K562 (cell line): ENCODE measurements around the gene PCDHGA7. TPM values are rescaled to one million over a fixed set of nuclear protein-coding genes. Genes with fewer than 3 reads are reported as not detected.

Source experiments
- ATAC-seq: fragments of 200-7000 bp; cut with Tn5 transposase; 3 replicates; pipeline ENCODE4 v1.9.1; 2020; ENCODE audit warnings: moderate library complexity
- BruUV-seq: library from RNA; stranded (reverse); fragments of 400-500 nt; replicated peaks from 2 replicates; lab custom pipeline; 2021; lab: Mats Ljungman, UMichigan
- CTCF ChIA-PET: fragments of 300-600 bp; formaldehyde crosslinking; extraction: SDS; loops from one replicate; lab custom pipeline; 2021; ENCODE audit warnings: low intra/inter-chr PET ratio; lab: Yijun Ruan, JAX
- POLR2A ChIA-PET: fragments of 300-600, 350-650 bp; sonication (Branson Sonifier 250); formaldehyde crosslinking; extraction: SDS; loops from one replicate; lab custom pipeline; 2021; ENCODE audit warnings: antibody characterized with exemption, inconsistent platforms; lab: Yijun Ruan, JAX
- DNase-seq, 4 experiments: peaks; one replicate each; pipeline versions ENCODE4 v3.0.0 to v3.0.0-alpha.2; 2011 to 2018; ENCODE audit warnings: low spot score in 3 of 4, mixed read lengths in 3 of 4; ENCODE audit errors: extremely low read depth in 1 of 4
- FAIRE-seq: peaks from 2 replicates; lab custom pipeline; 2011; peaks lifted over from hg19 to GRCh38; lab: Jason Lieb, UNC
- H2AFZ ChIP-seq: 2 replicates; pipeline ENCODE4 v1.6.0; 2011; ENCODE audit warnings: low read depth, low read length, control low read depth, inconsistent platforms
- H3K27ac ChIP-seq: fragments of 200-600 bp; 3 replicates; pipeline ENCODE4 v1.8.0; 2011; ENCODE audit warnings: low read depth, mild to moderate bottlenecking, control low read depth, inconsistent platforms, low read length, moderate library complexity, mixed read lengths; ENCODE audit errors: extremely low read depth
- H3K27me3 ChIP-seq, 2 experiments: fragments of 300-600 bp in 1 of 2; 2 replicates in 1 of 2; 3 replicates in 1 of 2; pipeline versions ENCODE4 v1.6.0 to v1.8.0; 2011; ENCODE audit warnings: inconsistent platforms in 2 of 2, low read length in 2 of 2, mild to moderate bottlenecking in 1 of 2, mixed read lengths in 1 of 2, moderate library complexity in 1 of 2; ENCODE audit not compliant: control insufficient read depth in 2 of 2, insufficient read depth in 2 of 2
- H3K36me3 ChIP-seq: fragments of 300-600 bp; 3 replicates; pipeline ENCODE4 v1.8.0; 2011; ENCODE audit warnings: mild to moderate bottlenecking, low read length, inconsistent platforms; ENCODE audit not compliant: control insufficient read depth, insufficient read depth
- H3K4me1 ChIP-seq, 2 experiments: fragments of 200-600 bp in 1 of 2; replicated peaks in 1 of 2; 2 replicates in 1 of 2; 3 replicates in 1 of 2; pipeline versions ENCODE4 v1.5.1 to v1.8.0; 2011; ENCODE audit warnings: inconsistent platforms in 2 of 2, low read length in 2 of 2, mild to moderate bottlenecking in 1 of 2, mixed read lengths in 1 of 2, moderate library complexity in 1 of 2; ENCODE audit not compliant: control insufficient read depth in 2 of 2, insufficient read depth in 2 of 2
- H3K4me2 ChIP-seq: 2 replicates; pipeline ENCODE4 v1.6.1; 2011; ENCODE audit warnings: low read length, control low read depth, inconsistent platforms, mixed read lengths; ENCODE audit not compliant: insufficient read depth
- H3K4me3 ChIP-seq: fragments of 200-600 bp; sonication (generic), shearing (Covaris generic); 2 replicates; pipeline ENCODE4 v1.5.1; 2016; ENCODE audit warnings: control low read depth, inconsistent platforms
- H3K79me2 ChIP-seq: fragments of 200-600 bp; 3 replicates; pipeline ENCODE4 v1.8.0; 2011; ENCODE audit warnings: low read length, inconsistent platforms; ENCODE audit not compliant: control insufficient read depth, insufficient read depth
- H3K9ac ChIP-seq, 2 experiments: 2 replicates each; pipeline versions ENCODE4 v1.6.0 to v1.6.1; 2011; ENCODE audit warnings: low read depth in 2 of 2, low read length in 2 of 2, control low read depth in 1 of 2, inconsistent platforms in 1 of 2, mild to moderate bottlenecking in 1 of 2, mixed read lengths in 1 of 2; ENCODE audit not compliant: insufficient read depth in 1 of 2
- H3K9me1 ChIP-seq: one replicate; pipeline ENCODE4 v1.6.0; 2011; ENCODE audit warnings: inconsistent platforms, mild to moderate bottlenecking, low read length, moderate library complexity; ENCODE audit not compliant: control insufficient read depth, insufficient read depth
- H3K9me3 ChIP-seq: replicated peaks from 2 replicates; pipeline ENCODE4 v1.5.1; 2011; ENCODE audit warnings: low read depth, low read length, inconsistent platforms; ENCODE audit not compliant: control insufficient read depth, insufficient read depth
- H4K20me1 ChIP-seq: replicated peaks from 2 replicates; pipeline ENCODE4 v1.6.1; 2011; ENCODE audit warnings: low read length, inconsistent platforms, mixed read lengths; ENCODE audit not compliant: control insufficient read depth, insufficient read depth
- CEBPB ChIP-seq: fragments of 450-650 bp; IDR thresholded peaks from 2 replicates; pipeline ENCODE4 v1.6.1; 2016; ENCODE audit warnings: missing genetic modification characterization, missing compliant biosample characterization
- CEBPG ChIP-seq, 3 experiments: fragments of 200-800 bp in 1 of 3; sonication (Bioruptor generic) in 1 of 3; sonication (generic) in 1 of 3; formaldehyde crosslinking in 1 of 3; IDR thresholded peaks in 2 of 3; conservative IDR thresholded peaks in 1 of 3; 2 replicates each; pipeline versions ENCODE4 v1.6.1 to v1.8.0; 2016 to 2022; ENCODE audit warnings: missing compliant biosample characterization in 2 of 3, missing genetic modification characterization in 2 of 3, mild to moderate bottlenecking in 1 of 3, missing genetic modification reagents in 1 of 3
- NCOA1 ChIP-seq: fragments of 450-650 bp; IDR thresholded peaks from 2 replicates; pipeline ENCODE4 v1.6.1; 2016; ENCODE audit warnings: low read depth
- SIX5 ChIP-seq, 2 experiments: IDR thresholded peaks; 2 replicates each; pipeline ENCODE4 v1.6.1; 2011; ENCODE audit warnings: low read length in 2 of 2, borderline replicate concordance in 1 of 2, low read depth in 1 of 2, mild to moderate bottlenecking in 1 of 2, moderate library complexity in 1 of 2; ENCODE audit not compliant: insufficient read depth in 1 of 2
- WGBS: fragments of 100-300 bp; shearing (Covaris generic); methylation state at CpG from one replicate; pipeline ENCODE4 v1.1.6; 2016; ENCODE audit warnings: low coverage, mixed read lengths; ENCODE audit not compliant: insufficient coverage; ENCODE audit errors: missing lambda C conversion rate; 5-methylcytosine and 5-hydroxymethylcytosine counted together
- in situ Hi-C: fragments of 300-500 bp; cut with MboI; formaldehyde crosslinking; loops from 4 replicates; pipeline ENCODE4 v1.15.0; 2018; ENCODE audit warnings: inconsistent platforms, mixed read lengths
- intact Hi-C: fragments of 100-400 bp; cut with micrococcal nuclease; formaldehyde crosslinking; loops from 2 replicates; pipeline ENCODE4 v1.14.2; 2022
- polyA plus RNA-seq, 8 experiments: library from polyadenylated mRNA; depleted of rRNA in 4 of 8; stranded (reverse) in 5 of 8; unstranded in 3 of 8; fragments of >200 nt; fragmentation: Nextera tagmentation in 2 of 8; fragmentation: Illumina TruSeq in 1 of 8; extraction: Ambion mirVana in 2 of 8; extraction: Trizol in 1 of 8; gene quantifications; 2 replicates each; pipeline versions ENCODE4 v1.2.1 to v1.2.3, GENCODE V29; 2011 to 2014; ENCODE audit warnings: inconsistent platforms in 1 of 8, missing spikeins in 1 of 8
- total RNA-seq, 7 experiments: library from RNA; depleted of rRNA in 6 of 7; stranded (reverse); fragments of >200 nt in 6 of 7; fragmentation: Illumina TruSeq in 2 of 7; extraction: Trizol in 2 of 7; gene quantifications; 2 replicates each; pipeline versions ENCODE4 v1.2.1 to v1.2.3, GENCODE V29; 2011 to 2021; ENCODE audit warnings: low replicate concordance in 1 of 7
- TF ChIP-seq, protein P1 (sequence below), 2 experiments: fragments of 250-450 bp in 1 of 2; fragments of 450-650 bp in 1 of 2; sonication (Bioruptor Pico) in 1 of 2; IDR thresholded peaks; 2 replicates each; pipeline versions ENCODE4 v1.6.1 to v1.8.0; 2016 to 2021; ENCODE audit warnings: mild to moderate bottlenecking in 2 of 2, moderate library complexity in 2 of 2, missing compliant biosample characterization in 1 of 2, missing genetic modification characterization in 1 of 2
- TF ChIP-seq, protein P2 (sequence below): sonication (generic); formaldehyde crosslinking; IDR thresholded peaks from 2 replicates; pipeline ENCODE4 v1.8.0; 2023; ENCODE audit warnings: missing genetic modification reagents, mild to moderate bottlenecking, borderline replicate concordance

Gene PCDHGA7
- total and polyA plus RNA-seq, 9 of the 15 experiments (the other 6 are each of a cell fraction or from before 2014, with no cell fraction given): 0.03 to 0.11 (median 0.06) TPM; not detected in 5

DNA sequence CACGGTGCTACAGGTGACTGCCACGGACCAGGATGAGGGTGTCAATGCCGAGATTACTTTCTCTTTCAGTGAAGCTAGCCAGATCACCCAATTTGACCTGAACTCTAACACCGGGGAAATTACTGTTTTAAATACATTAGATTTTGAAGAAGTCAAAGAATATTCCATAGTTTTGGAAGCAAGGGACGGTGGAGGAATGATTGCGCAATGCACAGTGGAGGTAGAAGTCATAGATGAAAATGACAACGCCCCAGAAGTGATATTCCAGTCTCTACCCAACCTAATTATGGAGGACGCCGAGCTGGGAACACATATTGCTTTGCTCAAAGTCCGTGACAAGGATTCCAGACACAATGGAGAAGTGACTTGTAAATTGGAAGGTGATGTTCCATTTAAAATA lies 6.1 kb downstream of the PCDHGA7 start:
- Histone ChIP-seq H3K27ac (no peak overlapping the region), H2AFZ (no peak overlapping the region), H3K4me2 (no peak overlapping the region), H3K9me1 (no peaks in the 10 kb centered on the region), H3K27me3 (peaks cover 3 to 33% of the 10 kb centered on the region in 2 experiments; a peak in 3 of 5 replicates), H3K4me3 (no peak overlapping the region), H3K79me2 (no peaks in the 10 kb centered on the region), H4K20me1 (no peaks in the 10 kb centered on the region), H3K9me3 (no peaks in the 10 kb centered on the region), H3K4me1 (peaks cover 0 to 10% of the 10 kb centered on the region in 2 experiments; a peak in 1 of 5 replicates), H3K36me3 (no peaks in the 10 kb centered on the region), H3K9ac (no peak overlapping the region)
- intact Hi-C loops: no loop called here
- WGBS: 2% methylated on average over 10 of the region's 10 CpGs
- DNase-seq (no peak), ATAC-seq (no peak), FAIRE-seq (no peak)
- TF ChIP-seq CEBPG (CRISPR knock-in tag; IDR thresholded peaks at IDR 0.05) (no peak), CEBPG (tag; conservative IDR thresholded peaks at IDR 0.05 in 1 of 2, IDR thresholded peaks at IDR 0.05 in 1 of 2) (peak; percentile 35 to 94; a peak in 3 of 4 replicates), CEBPB (tag) (peak; percentile 87), NCOA1 (no peak)
- ChIA-PET POLR2A (no interaction called here), CTCF (no interaction called here)
- no TSS peak for BruUV-seq
- in situ Hi-C loops: no loop called here

DNA sequence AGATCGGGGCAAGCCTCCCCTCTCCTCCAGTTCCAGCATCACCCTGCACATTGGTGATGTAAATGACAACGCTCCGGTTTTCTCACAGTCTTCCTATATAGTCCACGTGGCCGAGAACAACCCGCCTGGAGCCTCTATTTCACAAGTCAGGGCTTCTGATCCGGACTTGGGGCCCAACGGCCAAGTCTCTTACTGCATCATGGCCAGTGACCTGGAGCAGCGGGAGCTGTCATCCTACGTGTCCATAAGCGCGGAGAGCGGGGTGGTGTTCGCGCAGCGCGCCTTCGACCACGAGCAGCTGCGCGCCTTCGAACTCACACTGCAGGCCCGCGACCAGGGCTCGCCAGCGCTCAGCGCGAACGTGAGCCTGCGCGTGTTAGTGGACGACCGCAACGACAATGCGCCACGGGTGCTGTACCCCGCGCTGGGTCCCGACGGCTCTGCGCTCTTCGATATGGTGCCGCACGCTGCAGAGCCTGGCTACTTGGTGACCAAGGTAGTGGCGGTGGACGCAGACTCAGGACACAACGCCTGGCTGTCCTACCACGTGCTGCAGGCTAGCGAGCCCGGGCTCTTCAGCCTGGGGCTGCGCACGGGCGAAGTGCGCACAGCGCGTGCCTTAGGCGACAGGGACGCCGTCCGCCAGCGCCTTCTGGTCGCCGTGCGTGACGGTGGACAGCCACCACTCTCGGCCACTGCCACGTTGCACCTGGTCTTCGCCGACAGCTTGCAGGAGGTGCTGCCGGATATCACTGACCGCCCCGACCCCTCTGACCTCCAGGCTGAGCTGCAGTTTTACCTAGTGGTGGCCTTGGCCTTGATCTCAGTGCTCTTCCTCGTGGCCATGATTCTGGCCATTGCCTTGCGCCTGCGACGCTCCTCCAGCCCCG lies 6.9 kb downstream of the PCDHGA7 start:
- Histone ChIP-seq H4K20me1 (no peaks in the 10 kb centered on the region), H3K4me1 (peaks cover 0 to 13% of the 10 kb centered on the region in 2 experiments; a peak in 1 of 5 replicates), H3K4me3 (no peak overlapping the region), H3K36me3 (no peaks in the 10 kb centered on the region), H3K27me3 (peaks cover 3 to 32% of the 10 kb centered on the region in 2 experiments; a peak in 3 of 5 replicates), H3K9me3 (no peaks in the 10 kb centered on the region), H3K27ac (no peak overlapping the region), H3K9ac (no peak overlapping the region), H3K79me2 (no peaks in the 10 kb centered on the region), H3K9me1 (no peaks in the 10 kb centered on the region), H2AFZ (no peak overlapping the region), H3K4me2 (no peak overlapping the region)
- FAIRE-seq (no peak), ATAC-seq (no peak), DNase-seq (no peak)
- ChIA-PET CTCF (no interaction called here), POLR2A (no interaction called here)
- intact Hi-C loops (no loop called here), in situ Hi-C loops (no loop called here)
- WGBS: 31% methylated on average over 71 of the region's 77 CpGs
- no TSS peak for BruUV-seq
- TF ChIP-seq, protein P1, sequence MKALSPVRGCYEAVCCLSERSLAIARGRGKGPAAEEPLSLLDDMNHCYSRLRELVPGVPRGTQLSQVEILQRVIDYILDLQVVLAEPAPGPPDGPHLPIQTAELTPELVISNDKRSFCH (CRISPR knock-in tag; IDR thresholded peaks at IDR 0.05): no peak
- TF ChIP-seq, protein P1 (tag; IDR thresholded peaks at IDR 0.05): no peak
- TF ChIP-seq, protein P2, sequence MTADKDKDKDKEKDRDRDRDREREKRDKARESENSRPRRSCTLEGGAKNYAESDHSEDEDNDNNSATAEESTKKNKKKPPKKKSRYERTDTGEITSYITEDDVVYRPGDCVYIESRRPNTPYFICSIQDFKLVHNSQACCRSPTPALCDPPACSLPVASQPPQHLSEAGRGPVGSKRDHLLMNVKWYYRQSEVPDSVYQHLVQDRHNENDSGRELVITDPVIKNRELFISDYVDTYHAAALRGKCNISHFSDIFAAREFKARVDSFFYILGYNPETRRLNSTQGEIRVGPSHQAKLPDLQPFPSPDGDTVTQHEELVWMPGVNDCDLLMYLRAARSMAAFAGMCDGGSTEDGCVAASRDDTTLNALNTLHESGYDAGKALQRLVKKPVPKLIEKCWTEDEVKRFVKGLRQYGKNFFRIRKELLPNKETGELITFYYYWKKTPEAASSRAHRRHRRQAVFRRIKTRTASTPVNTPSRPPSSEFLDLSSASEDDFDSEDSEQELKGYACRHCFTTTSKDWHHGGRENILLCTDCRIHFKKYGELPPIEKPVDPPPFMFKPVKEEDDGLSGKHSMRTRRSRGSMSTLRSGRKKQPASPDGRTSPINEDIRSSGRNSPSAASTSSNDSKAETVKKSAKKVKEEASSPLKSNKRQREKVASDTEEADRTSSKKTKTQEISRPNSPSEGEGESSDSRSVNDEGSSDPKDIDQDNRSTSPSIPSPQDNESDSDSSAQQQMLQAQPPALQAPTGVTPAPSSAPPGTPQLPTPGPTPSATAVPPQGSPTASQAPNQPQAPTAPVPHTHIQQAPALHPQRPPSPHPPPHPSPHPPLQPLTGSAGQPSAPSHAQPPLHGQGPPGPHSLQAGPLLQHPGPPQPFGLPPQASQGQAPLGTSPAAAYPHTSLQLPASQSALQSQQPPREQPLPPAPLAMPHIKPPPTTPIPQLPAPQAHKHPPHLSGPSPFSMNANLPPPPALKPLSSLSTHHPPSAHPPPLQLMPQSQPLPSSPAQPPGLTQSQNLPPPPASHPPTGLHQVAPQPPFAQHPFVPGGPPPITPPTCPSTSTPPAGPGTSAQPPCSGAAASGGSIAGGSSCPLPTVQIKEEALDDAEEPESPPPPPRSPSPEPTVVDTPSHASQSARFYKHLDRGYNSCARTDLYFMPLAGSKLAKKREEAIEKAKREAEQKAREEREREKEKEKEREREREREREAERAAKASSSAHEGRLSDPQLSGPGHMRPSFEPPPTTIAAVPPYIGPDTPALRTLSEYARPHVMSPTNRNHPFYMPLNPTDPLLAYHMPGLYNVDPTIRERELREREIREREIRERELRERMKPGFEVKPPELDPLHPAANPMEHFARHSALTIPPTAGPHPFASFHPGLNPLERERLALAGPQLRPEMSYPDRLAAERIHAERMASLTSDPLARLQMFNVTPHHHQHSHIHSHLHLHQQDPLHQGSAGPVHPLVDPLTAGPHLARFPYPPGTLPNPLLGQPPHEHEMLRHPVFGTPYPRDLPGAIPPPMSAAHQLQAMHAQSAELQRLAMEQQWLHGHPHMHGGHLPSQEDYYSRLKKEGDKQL (CRISPR knock-in tag): no peak
- TF ChIP-seq SIX5 (IDR thresholded peaks at IDR 0.05; ENCODE audit: borderline replicate concordance in 1 of 2, insufficient read depth in 1 of 2, low read depth in 1 of 2, low read length in 2 of 2): no peak
